OCI-LY7 (cell line): ENCODE results near the gene SH3RF3. TPM values are rescaled to one million over a fixed set of nuclear protein-coding genes. Genes with fewer than 3 reads are reported as not detected.

Source experiments
- BruUV-seq: library from RNA; stranded (reverse); fragments of 400-500 nt; replicated peaks from 2 replicates; lab custom pipeline; 2021; lab: Mats Ljungman, UMichigan
- CTCF ChIA-PET: fragments of 300-600 bp; sonication (Branson Sonifier 250); formaldehyde crosslinking; loops from one replicate; lab custom pipeline; 2022; ENCODE audit warnings: antibody characterized with exemption; ENCODE audit not compliant: unreplicated experiment; lab: Charles Lee
- POLR2A ChIA-PET: fragments of 300-600 bp; sonication (Branson Sonifier 250); formaldehyde crosslinking; loops from one replicate; lab custom pipeline; 2022; ENCODE audit warnings: antibody characterized with exemption; lab: Charles Lee
- DNase-seq: peaks from one replicate; pipeline ENCODE4 v3.0.0-alpha.2; 2015; ENCODE audit warnings: low spot score
- H2AFZ ChIP-seq: fragments of 200-600 bp; sonication (generic), shearing (Covaris generic); 2 replicates; pipeline ENCODE4 v1.6.1; 2014; ENCODE audit warnings: mild to moderate bottlenecking, antibody characterized with exemption, low read length, moderate library complexity
- H3K27ac ChIP-seq: fragments of 200-600 bp; sonication (generic); 2 replicates; pipeline ENCODE4 v1.5.1; 2014; ENCODE audit warnings: mixed run types, low read depth, mild to moderate bottlenecking, moderate library complexity, low read length, inconsistent platforms; ENCODE audit not compliant: poor library complexity, severe bottlenecking
- H3K36me3 ChIP-seq: fragments of 200-600 bp; sonication (generic); 2 replicates; pipeline ENCODE4 v1.6.1; 2014; ENCODE audit warnings: mild to moderate bottlenecking, antibody characterized with exemption, low read length, moderate library complexity, mixed read lengths; ENCODE audit not compliant: insufficient read depth
- H3K4me1 ChIP-seq: fragments of 200-600 bp; sonication (generic); 2 replicates; pipeline ENCODE4 v1.5.1; 2014; ENCODE audit warnings: mild to moderate bottlenecking, low read length; ENCODE audit not compliant: insufficient read depth, poor library complexity, severe bottlenecking
- H3K4me2 ChIP-seq: fragments of 200-600 bp; sonication (generic); 2 replicates; pipeline ENCODE4 v1.6.1; 2014; ENCODE audit warnings: mild to moderate bottlenecking, low read length
- H3K4me3 ChIP-seq: fragments of 200-600 bp; sonication (generic); 2 replicates; pipeline ENCODE4 v1.5.1; 2014; ENCODE audit warnings: mild to moderate bottlenecking, low read depth, low read length; ENCODE audit not compliant: poor library complexity, severe bottlenecking
- H3K79me2 ChIP-seq: fragments of 200-600 bp; sonication (generic); 2 replicates; pipeline ENCODE4 v1.6.1; 2016; ENCODE audit warnings: low read depth, mild to moderate bottlenecking, low read length, moderate library complexity, mixed read lengths; ENCODE audit not compliant: insufficient read depth
- H3K9me2 ChIP-seq: fragments of 200-600 bp; sonication (generic); 2 replicates; pipeline ENCODE4 v1.6.1; 2016; ENCODE audit warnings: mild to moderate bottlenecking, low read length, mixed read lengths; ENCODE audit not compliant: insufficient read depth
- H3K9me3 ChIP-seq: fragments of 200-600 bp; sonication (generic); 2 replicates; pipeline ENCODE4 v1.6.1; 2014; ENCODE audit warnings: mild to moderate bottlenecking, mixed run types, low read length, mixed read lengths
- H4K20me1 ChIP-seq: fragments of 200-600 bp; sonication (generic); 2 replicates; pipeline ENCODE4 v1.6.1; 2014; ENCODE audit warnings: mild to moderate bottlenecking, antibody characterized with exemption, low read length, moderate library complexity, mixed read lengths; ENCODE audit not compliant: insufficient read depth
- CTCF ChIP-seq: fragments of 200-600 bp; sonication (generic); conservative IDR thresholded peaks from 2 replicates; pipeline ENCODE4 v1.5.1; 2014; ENCODE audit warnings: mild to moderate bottlenecking, antibody characterized with exemption, low read length, moderate library complexity, mixed read lengths
- EZH2phosphoT487 ChIP-seq: fragments of 200-600 bp; sonication (generic); IDR thresholded peaks from 2 replicates; pipeline ENCODE4 v1.6.1; 2018; ENCODE audit warnings: low read depth, borderline replicate concordance, mild to moderate bottlenecking, mixed run types, antibody characterized with exemption, low read length, moderate library complexity, mixed read lengths
- intact Hi-C: fragments of 100-400 bp; cut with micrococcal nuclease; formaldehyde crosslinking; loops from one replicate; pipeline ENCODE4 v1.10.0; 2022; ENCODE audit not compliant: unreplicated experiment
- total RNA-seq, 2 experiments: library from RNA; depleted of rRNA in 1 of 2; stranded (reverse); fragments of >200 nt in 1 of 2; shearing (Covaris generic) in 1 of 2; gene quantifications; 2 replicates each; pipeline ENCODE4 v1.2.3, GENCODE V29; 2014 to 2022

SH3RF3 gene
- total RNA-seq, 2 experiments from 2014 or later: not detected

- no peak overlapping the region for H3K27ac ChIP-seq
- no peak overlapping the region for H3K4me3 ChIP-seq
- H4K20me1 ChIP-seq: no peaks in the 10 kb centered on the region
- no TSS peak for BruUV-seq
- POLR2A ChIA-PET: interaction anchor here (0.6 kb wide), 1 partner anchor 49 kb away, joined by 4 read pairs; no protein-coding TSS in a partner anchor
- CTCF ChIA-PET: no interaction called here
- no peak for DNase-seq
- no peaks in the 10 kb centered on the region for H3K36me3 ChIP-seq
- intact Hi-C loops: no loop called here
- no peak overlapping the region for H3K4me2 ChIP-seq
- no peak overlapping the region for H2AFZ ChIP-seq
- H3K79me2 ChIP-seq: no peaks in the 10 kb centered on the region
- H3K9me3 ChIP-seq: no peaks in the 10 kb centered on the region
- H3K9me2 ChIP-seq: no peaks in the 10 kb centered on the region
- TF ChIP-seq EZH2phosphoT487 (no peak), CTCF (no peak)
- no peaks in the 10 kb centered on the region for H3K4me1 ChIP-seq
Observed at GRCh38 chr2:109352056-109352897, 223.3 kb downstream of the SH3RF3 start.

DNA sequence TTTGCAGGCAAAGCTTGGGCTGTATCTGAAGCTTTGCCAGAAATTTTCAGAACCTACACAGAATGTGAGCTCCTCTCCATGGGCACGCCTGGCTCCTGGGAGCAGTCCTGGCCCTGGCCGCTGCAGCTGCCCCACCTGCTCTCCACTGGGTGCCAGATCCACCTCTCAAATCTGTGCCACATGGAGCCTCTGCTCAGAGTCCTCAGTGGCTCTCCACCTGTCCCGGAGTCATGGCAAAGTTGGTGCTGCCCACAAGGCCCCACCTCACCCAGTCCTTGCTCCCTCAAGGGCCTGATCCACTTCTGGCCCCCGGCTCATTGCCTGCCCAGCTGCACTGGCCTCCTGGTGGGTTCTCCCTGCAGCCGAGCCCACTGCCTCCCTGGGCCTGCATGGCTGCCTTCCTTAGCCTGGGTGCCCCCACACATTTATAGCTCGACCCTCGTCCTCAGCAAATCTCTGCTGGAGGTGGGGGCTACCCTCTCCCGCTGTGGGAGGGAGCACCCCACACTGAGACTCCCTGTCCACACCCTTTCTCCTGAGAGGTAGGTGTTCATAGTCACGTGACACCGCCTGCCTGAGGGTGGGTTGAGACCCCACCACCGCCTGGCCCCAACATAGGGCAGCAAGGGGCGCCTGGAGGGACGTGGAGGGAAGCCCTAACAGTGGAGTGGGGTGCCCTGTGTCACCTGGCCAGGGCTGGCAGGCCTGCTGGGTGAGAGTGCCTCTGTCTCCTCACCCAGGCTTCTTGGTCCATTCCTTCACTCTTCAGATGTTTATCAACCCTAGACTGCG is 224.1 kb downstream of the SH3RF3 start:
- DNase-seq: no peak
- CTCF ChIA-PET: no interaction called here
- H3K4me1 ChIP-seq: no peaks in the 10 kb centered on the region
- no peak overlapping the region for H2AFZ ChIP-seq
- no peaks in the 10 kb centered on the region for H3K9me2 ChIP-seq
- H3K79me2 ChIP-seq: no peaks in the 10 kb centered on the region
- no peak overlapping the region for H3K27ac ChIP-seq
- no peaks in the 10 kb centered on the region for H4K20me1 ChIP-seq
- H3K4me2 ChIP-seq: no peak overlapping the region
- POLR2A ChIA-PET: interaction anchor here (0.6 kb wide), 1 partner anchor 49 kb away, joined by 4 read pairs; no protein-coding TSS in a partner anchor
- TF ChIP-seq EZH2phosphoT487 (no peak), CTCF (no peak)
- H3K4me3 ChIP-seq: no peak overlapping the region
- no peaks in the 10 kb centered on the region for H3K9me3 ChIP-seq
- intact Hi-C loops: no loop called here
- no TSS peak for BruUV-seq
- no peaks in the 10 kb centered on the region for H3K36me3 ChIP-seq
